HepG2 (cell line): ENCODE results near the gene HYAL1. TPM values are rescaled to one million over a fixed set of nuclear protein-coding genes. Genes with fewer than 3 reads are reported as not detected.
A peak's percentile ranks its signal among the peaks of the same experiment; 100 is the strongest.

Experiments
- HDAC2 ChIP-seq: sonication (generic); formaldehyde crosslinking; IDR thresholded peaks from 2 replicates; pipeline ENCODE4 v1.4.0; 2020; ENCODE audit warnings: missing genetic modification reagents
- HOXA5 ChIP-seq: sonication (generic); formaldehyde crosslinking; IDR thresholded peaks from 2 replicates; pipeline ENCODE4 v1.4.0; 2020; ENCODE audit warnings: missing genetic modification reagents
- JUNB ChIP-seq: sonication (generic); formaldehyde crosslinking; IDR thresholded peaks from 2 replicates; pipeline ENCODE4 v1.8.0; 2022; ENCODE audit warnings: missing genetic modification reagents, mild to moderate bottlenecking, borderline replicate concordance
- MLXIP ChIP-seq: sonication (generic); formaldehyde crosslinking; IDR thresholded peaks from 2 replicates; pipeline ENCODE4 v1.9.0; 2021; ENCODE audit warnings: missing genetic modification reagents, borderline replicate concordance
- NFIC ChIP-seq: IDR thresholded peaks from 2 replicates; pipeline ENCODE4 v1.6.1; 2012; ENCODE audit warnings: mild to moderate bottlenecking, low read length, inconsistent platforms
- NR2F6 ChIP-seq, 2 experiments: IDR thresholded peaks; 2 replicates each; pipeline ENCODE4 v1.6.1; 2016; ENCODE audit warnings: antibody characterized with exemption in 1 of 2, mild to moderate bottlenecking in 1 of 2
- SPEN ChIP-seq: sonication (generic); formaldehyde crosslinking; IDR thresholded peaks from 2 replicates; pipeline ENCODE4 v1.5.1; 2020; ENCODE audit warnings: low read depth, mild to moderate bottlenecking, missing genetic modification reagents
- SSRP1 ChIP-seq: IDR thresholded peaks from 2 replicates; pipeline ENCODE4 v1.6.1; 2016; ENCODE audit warnings: control low read depth
- USF2 ChIP-seq, 2 experiments: sonication (generic) in 1 of 2; formaldehyde crosslinking in 1 of 2; IDR thresholded peaks; 2 replicates each; pipeline versions ENCODE4 v1.5.1 to v1.6.1; 2011 to 2020; ENCODE audit warnings: borderline replicate concordance in 1 of 2, low read depth in 1 of 2, low read length in 1 of 2, mild to moderate bottlenecking in 1 of 2, missing genetic modification reagents in 1 of 2, moderate library complexity in 1 of 2
- YEATS2 ChIP-seq: sonication (generic); formaldehyde crosslinking; IDR thresholded peaks from 2 replicates; pipeline ENCODE4 v1.4.0; 2020; ENCODE audit warnings: missing genetic modification reagents, borderline replicate concordance
- ZBTB14 ChIP-seq: sonication (generic); formaldehyde crosslinking; IDR thresholded peaks from 2 replicates; pipeline ENCODE4 v1.4.0; 2020; ENCODE audit warnings: missing genetic modification reagents
- ZEB1 ChIP-seq: IDR thresholded peaks from 2 replicates; pipeline ENCODE4 v1.6.1; 2012; ENCODE audit warnings: mild to moderate bottlenecking, low read depth, inconsistent platforms; ENCODE audit not compliant: insufficient replicate concordance
- ZNF101 ChIP-seq: sonication (generic); formaldehyde crosslinking; IDR thresholded peaks from 2 replicates; pipeline ENCODE4 v1.4.0; 2020; ENCODE audit warnings: mild to moderate bottlenecking, low read depth, missing genetic modification reagents, borderline replicate concordance
- ZNF24 ChIP-seq: fragments of 450-650 bp; IDR thresholded peaks from 2 replicates; pipeline ENCODE4 v1.6.1; 2017; ENCODE audit warnings: antibody characterized with exemption, mild to moderate bottlenecking
- ZNF484 ChIP-seq: sonication (generic); formaldehyde crosslinking; IDR thresholded peaks from 2 replicates; pipeline ENCODE4 v1.5.1; 2020; ENCODE audit warnings: mild to moderate bottlenecking, low read depth, missing genetic modification reagents, borderline replicate concordance
- ZNF629 ChIP-seq: sonication (generic); formaldehyde crosslinking; conservative IDR thresholded peaks from 2 replicates; pipeline ENCODE4 v1.5.0; 2020; ENCODE audit warnings: missing genetic modification reagents
- ZSCAN20 ChIP-seq: sonication (generic); formaldehyde crosslinking; IDR thresholded peaks from 2 replicates; pipeline ENCODE4 v1.4.0; 2020; ENCODE audit warnings: missing genetic modification reagents, mild to moderate bottlenecking, borderline replicate concordance
- polyA plus RNA-seq, 8 experiments: library from polyadenylated mRNA; depleted of rRNA in 3 of 8; stranded (reverse) in 7 of 8; unstranded in 1 of 8; fragments of >200 nt; fragmentation: Illumina TruSeq in 4 of 8; extraction: Trizol in 4 of 8; gene quantifications; 2 replicates each; pipeline versions ENCODE4 v1.2.1 to v1.2.3, GENCODE V29; 2011 to 2016; ENCODE audit warnings: low read depth in 4 of 8, missing spikeins in 1 of 8, mixed read lengths in 1 of 8; ENCODE audit not compliant: insufficient read depth in 1 of 8
- total RNA-seq, 5 experiments: library from RNA; depleted of rRNA; stranded (reverse); fragments of >200 nt; fragmentation: Illumina TruSeq; extraction: Trizol; gene quantifications; 2 replicates each; pipeline ENCODE4 v1.2.3, GENCODE V29; 2016; ENCODE audit warnings: low read depth in 1 of 5
- TF ChIP-seq, protein P1 (sequence below): fragments of 450-650 bp; IDR thresholded peaks from 2 replicates; pipeline ENCODE4 v1.6.1; 2016
- TF ChIP-seq, protein P2 (sequence below): sonication (generic); formaldehyde crosslinking; IDR thresholded peaks from 2 replicates; pipeline ENCODE4 v1.8.0; 2022; ENCODE audit warnings: low read depth, missing genetic modification reagents

The HYAL1 gene
- total and polyA plus RNA-seq, 2 of the 13 experiments (the other 11 are each of a cell fraction or from before 2014, with no cell fraction given): 76.5 to 193 TPM

DNA sequence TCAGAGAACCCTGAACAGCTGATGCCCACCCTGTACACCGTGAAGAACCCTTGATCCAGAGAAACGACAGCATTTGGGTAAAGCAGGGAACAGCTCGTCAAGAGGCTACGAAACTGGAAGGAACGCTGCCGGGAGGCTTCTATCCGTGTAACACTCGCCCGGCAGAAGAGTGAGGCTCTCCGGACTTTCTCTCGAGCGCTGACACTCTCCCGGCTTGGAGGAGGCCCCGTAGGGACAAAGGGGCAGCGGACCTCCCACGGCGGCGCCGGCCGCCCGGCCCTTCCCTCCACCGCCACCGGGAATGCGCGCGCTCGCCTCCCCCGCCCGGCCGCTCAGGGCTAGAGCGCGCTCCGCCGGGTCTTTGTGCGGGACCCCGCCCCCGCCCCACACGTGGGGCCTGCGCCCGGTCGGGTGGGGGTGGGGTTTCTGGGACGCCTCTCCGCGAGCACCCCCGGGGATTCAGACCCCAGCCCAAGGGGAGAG, 17.5 kb upstream of the HYAL1 start (continued):
- no peak for TF ChIP-seq ZNF484 (CRISPR knock-in tag)
- TF ChIP-seq ZNF101: no peak
- TF ChIP-seq HDAC2 (CRISPR knock-in tag): 0 out of 2 replicates have a peak, but pooled peaks have one; percentile 10
- TF ChIP-seq, protein P1, sequence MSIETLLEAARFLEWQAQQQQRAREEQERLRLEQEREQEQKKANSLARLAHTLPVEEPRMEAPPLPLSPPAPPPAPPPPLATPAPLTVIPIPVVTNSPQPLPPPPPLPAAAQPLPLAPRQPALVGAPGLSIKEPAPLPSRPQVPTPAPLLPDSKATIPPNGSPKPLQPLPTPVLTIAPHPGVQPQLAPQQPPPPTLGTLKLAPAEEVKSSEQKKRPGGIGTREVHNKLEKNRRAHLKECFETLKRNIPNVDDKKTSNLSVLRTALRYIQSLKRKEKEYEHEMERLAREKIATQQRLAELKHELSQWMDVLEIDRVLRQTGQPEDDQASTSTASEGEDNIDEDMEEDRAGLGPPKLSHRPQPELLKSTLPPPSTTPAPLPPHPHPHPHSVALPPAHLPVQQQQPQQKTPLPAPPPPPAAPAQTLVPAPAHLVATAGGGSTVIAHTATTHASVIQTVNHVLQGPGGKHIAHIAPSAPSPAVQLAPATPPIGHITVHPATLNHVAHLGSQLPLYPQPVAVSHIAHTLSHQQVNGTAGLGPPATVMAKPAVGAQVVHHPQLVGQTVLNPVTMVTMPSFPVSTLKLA: peak; percentile 50; the same call in 1 of the 2 replicates
- TF ChIP-seq, protein P2, sequence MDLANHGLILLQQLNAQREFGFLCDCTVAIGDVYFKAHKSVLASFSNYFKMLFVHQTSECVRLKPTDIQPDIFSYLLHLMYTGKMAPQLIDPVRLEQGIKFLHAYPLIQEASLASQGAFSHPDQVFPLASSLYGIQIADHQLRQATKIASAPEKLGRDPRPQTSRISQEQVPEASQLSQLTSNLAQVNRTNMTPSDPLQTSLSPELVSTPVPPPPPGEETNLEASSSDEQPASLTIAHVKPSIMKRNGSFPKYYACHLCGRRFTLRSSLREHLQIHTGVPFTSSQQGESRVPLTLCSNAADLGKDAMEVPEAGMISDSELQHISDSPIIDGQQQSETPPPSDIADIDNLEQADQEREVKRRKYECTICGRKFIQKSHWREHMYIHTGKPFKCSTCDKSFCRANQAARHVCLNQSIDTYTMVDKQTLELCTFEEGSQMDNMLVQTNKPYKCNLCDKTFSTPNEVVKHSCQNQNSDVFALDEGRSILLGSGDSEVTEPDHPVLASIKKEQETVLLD (CRISPR knock-in tag): peak; percentile 52; the same call in 1 of the 2 replicates
- TF ChIP-seq ZSCAN20 (CRISPR knock-in tag): no peak
- TF ChIP-seq NR2F6 (IDR thresholded peaks at IDR 0.05): no peak
- TF ChIP-seq NR2F6 (CRISPR knock-in tag; IDR thresholded peaks at IDR 0.05): no peak
- no peak for TF ChIP-seq ZNF629 (CRISPR knock-in tag)
- 0 out of 2 replicates have a peak, but pooled peaks have one; percentile 4 for TF ChIP-seq MLXIP
- TF ChIP-seq YEATS2 (CRISPR knock-in tag): no peak
- TF ChIP-seq JUNB (CRISPR knock-in tag): no peak
- TF ChIP-seq NFIC: no peak
- TF ChIP-seq ZNF24: no peak
- TF ChIP-seq SPEN: 0 out of 2 replicates have a peak, but pooled peaks have one; percentile 43
- TF ChIP-seq USF2 (IDR thresholded peaks at IDR 0.05; ENCODE audit: low read depth, low read length): no peak
- TF ChIP-seq USF2 (CRISPR knock-in tag; IDR thresholded peaks at IDR 0.05; ENCODE audit: borderline replicate concordance): no peak
- no peak for TF ChIP-seq SSRP1 (CRISPR knock-in tag)
- 0 out of 2 replicates have a peak, but pooled peaks have one; percentile 7 for TF ChIP-seq HOXA5 (CRISPR knock-in tag)
- peak; percentile 90 for TF ChIP-seq ZBTB14 (CRISPR knock-in tag)
- peak; percentile 16 for TF ChIP-seq ZEB1
